GM19023 (cell line): ENCODE results near the gene BAX.
A peak's percentile ranks its signal among the peaks of the same experiment; 100 is the strongest.

Experiments used
- ATAC-seq: cut with Tn5 transposase; IDR thresholded peaks from one replicate; pipeline ENCODE4 v1.9.1; 2021; ENCODE audit warnings: mild to moderate bottlenecking, moderate library complexity; ENCODE audit not compliant: unreplicated experiment

BAX gene

DNA sequence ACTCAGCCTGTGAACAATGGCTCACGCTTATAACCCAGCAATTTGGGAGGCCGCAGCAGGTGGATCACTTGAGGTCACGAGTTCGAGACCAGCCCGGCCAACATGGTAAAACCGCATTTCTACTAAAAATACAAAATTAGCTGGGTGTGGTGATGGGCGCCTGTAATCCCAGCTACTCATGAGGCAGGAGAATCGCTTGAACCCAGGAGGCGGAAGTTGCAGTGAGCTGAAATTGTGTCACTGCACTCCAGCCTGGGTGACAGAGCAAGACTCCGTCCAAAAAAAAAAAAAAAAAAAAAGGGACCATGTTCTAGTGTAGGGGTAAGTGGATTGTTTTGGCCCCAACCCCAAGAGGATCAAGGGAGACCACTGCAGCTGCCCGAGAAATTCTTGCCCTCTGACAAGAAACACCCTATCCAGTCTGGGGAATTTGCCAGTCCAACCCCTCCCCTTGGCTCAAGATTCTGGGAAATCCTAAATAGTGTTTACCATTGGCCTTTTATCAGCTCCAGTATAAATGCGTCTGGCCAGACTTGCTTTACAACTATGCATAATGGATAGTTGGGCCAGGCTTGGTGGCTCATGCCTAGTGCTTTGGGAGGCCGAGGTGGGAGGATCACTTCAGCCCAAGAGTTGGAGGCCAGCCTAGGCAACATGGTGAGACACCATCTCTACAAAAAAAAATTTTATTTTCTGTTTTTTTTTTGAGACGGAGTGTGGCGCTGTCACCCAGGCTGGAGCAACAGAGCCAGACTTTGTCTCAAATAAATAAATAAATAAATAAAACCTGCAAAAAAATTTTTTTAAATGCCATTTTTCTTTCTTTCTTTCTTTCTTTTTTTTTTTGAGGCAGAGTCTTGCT, 26.3 kb upstream of the BAX start:
- ATAC-seq: no peak

DNA sequence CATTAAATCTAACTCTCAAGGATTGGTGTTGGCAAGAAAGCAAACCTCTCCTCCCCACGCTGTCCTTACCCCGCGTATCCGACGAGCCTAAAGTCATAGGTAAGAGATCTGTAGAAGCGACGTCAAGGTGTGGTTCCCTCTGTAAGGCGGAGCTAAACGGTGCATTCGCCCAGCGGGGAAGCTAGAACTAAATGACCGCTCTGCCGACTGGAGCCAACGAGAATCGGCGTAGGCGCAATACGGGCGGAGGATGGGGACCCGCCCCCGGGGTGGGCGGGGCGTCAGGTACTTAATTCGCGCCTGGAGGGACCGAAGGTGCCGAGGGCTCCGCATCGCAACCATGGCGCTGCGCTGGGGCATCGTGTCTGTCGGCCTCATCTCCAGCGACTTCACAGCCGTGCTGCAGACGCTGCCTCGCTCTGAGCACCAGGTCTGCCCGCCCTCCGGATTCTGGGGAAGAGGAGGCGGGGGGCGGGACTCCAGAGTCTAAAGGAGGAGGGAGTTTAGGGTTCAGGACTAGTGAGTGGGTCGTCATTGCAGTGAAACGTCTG, 21.2 kb upstream of the BAX start, which contains the start of gene DHDH:
TSS of gene DHDH (plus strand) at position 318 of the 551 bp plus-strand sequence. CDS start at position 341, 23 bp downstream.
- peak; percentile 66 for ATAC-seq

DNA sequence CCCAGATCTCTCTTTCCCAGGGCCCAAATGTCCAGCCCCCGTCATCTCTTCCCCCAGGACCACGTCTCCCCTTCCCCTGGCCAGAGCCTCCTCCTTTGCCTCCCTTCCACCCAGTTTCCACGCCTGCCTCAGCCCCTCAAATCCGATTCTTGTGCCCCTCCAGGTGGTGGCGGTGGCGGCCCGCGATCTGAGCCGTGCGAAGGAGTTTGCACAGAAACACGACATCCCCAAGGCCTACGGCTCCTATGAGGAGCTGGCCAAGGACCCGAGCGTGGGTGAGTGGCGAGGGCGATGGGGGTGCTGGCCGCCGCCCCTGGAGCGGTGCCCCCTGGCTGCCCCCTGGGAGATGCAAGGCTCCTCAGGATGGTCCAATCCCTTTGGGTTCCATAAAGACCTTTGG, 19.8 kb upstream of the BAX start:
- no peak for ATAC-seq

DNA sequence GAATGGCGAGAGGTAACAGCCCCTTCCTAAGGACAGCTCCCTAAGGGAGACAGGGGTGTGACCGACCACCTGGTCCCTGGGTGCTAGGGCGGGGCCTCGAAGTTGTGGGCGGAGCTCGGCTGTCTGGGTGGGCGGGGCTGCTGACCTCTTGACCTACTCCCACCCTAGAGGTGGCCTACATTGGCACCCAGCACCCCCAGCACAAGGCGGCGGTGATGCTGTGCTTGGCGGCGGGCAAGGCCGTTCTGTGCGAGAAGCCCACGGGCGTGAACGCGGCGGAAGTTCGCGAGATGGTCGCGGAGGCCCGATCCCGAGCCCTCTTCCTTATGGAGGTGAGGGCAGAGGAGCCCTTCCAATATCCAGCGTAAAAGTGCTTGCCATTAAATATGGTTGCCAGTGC, 18.8 kb upstream of the BAX start:
- ATAC-seq: no peak

DNA sequence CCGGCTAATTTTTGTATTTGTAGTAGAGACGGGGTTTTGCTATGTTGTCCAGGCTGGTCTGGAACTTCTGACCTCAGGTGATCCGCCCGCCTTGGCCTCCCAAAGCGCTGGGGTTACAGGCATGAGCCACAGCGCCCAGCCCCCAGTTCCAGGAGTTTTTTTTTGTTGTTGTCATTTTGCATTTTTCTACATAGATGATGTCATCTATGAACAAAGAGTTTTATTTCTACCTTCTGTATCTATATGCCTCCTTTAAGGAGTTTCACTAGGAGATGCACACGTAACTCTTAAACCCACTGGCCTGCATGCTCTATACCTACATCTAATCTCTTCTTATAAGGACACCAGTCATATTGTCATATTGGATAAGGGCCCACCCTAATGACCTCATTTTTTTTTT, 16.4 kb upstream of the BAX start:
- ATAC-seq: no peak

DNA sequence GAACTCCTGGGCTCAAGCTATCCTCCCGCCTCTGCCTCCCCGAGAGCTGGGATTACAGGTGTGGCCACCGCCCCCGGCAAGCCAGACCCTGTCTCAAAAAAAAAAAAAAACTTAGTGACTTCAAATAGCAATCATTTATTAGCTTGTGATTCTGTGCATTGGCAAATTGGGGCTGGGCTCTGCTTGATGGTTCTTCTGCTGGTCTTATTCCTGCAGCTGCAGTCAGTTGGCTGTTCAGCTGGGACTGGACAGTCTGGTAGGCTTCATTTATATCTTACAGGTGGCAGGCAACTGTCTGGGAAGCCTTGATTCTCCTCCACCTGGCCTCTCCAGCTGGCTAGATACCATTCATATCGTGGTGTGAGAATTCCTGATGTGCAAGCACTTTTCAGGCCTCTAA, 13.8 kb upstream of the BAX start:
- no peak for ATAC-seq

DNA sequence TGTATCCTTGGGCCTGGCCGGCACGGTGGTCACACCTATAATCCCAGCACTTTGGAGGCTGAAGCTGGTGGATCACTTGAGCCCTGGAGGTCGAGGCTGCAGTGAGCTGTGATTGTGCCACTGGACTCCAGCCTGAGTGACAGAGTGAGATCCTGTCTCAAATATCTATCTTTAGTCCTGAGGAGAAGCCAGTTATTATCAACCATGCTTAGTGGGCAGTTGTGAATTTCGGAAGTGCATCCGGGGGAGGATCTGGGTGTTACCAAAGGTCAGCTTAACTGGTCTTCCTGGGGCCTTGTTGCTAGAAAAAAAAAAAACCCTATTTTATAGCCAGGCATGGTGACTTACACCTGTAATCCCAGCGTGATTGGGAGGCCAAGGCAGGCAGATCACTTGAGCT, 11.6 kb upstream of the BAX start:
- ATAC-seq: no peak

DNA sequence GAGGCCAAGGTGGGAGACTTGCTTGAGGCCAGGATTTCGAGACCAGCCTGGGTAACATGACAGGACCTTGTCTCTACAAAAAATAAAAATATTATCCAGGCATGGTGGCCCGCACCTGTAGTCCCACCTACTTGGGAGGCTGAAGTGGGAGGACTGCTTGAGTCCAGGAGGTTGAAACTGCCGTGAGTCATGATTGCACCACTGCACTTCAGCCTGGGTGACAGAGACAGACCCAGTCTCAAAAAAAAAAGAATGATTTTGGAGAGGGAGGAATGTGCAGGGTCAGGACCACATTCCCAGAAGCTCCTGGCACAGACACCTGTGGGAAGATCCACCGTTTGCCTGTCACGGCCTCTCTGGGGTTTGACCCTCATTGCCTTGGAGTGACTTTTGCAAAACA, 9.3 kb upstream of the BAX start:
- ATAC-seq: no peak

DNA sequence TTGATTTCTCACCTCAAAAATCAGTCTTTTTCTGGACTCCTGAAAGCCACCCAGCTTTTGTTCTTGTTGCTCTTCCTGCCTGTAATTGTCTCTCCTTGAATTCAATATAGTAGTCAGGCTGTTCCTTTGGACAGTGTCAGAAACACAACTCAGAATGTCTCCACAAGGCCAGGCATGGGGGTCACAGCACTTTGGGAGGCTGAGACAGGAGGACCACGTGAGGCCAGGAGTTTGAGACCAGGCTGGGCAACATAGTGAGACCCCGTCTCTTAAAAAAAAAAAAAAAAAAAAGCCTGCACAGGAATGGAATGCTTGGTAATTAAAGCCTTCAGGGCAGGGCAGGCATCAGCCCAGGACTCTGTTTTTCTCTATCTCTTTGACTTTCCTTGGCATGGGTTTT, 8.9 kb upstream of the BAX start:
- no peak for ATAC-seq

DNA sequence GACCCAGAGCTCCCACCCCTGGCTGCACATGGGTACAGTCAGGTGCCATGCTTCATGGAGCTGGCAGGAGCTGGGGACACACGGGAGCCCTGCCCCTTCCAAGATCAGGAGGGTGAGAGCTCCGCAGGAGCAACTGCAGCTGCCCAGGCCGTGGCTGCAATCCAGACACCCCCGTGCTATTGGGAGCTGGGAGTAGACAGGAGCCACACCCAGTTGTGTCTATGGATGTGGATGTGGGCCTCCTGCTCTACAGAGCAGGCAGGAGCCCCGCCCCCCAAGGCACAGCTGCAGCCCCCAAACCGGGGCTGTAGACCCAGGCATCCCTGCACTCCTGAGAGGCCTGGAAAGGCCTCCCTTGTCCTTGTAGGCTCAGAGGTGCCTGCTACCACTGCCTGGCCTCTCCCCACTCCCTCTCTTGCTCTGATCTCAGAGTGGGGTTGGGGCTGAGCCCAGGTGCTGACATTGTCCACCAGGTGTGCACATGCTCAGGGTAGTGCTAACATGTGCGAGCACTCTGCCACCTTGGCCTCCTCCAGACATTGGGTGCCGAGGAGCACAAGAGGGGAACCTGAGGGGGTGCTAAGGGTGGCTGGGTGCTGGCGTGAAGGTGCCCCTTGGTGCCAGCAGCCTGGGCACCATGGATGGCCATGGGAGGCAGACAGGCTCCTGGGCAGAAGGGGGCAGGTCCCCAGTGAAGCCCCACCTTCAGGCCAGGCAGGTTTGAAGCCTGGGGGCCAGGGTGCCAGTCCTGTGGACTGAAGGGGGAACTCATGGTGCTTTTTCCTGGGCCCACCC, 8.0 kb upstream of the BAX start:
- no peak for ATAC-seq

DNA sequence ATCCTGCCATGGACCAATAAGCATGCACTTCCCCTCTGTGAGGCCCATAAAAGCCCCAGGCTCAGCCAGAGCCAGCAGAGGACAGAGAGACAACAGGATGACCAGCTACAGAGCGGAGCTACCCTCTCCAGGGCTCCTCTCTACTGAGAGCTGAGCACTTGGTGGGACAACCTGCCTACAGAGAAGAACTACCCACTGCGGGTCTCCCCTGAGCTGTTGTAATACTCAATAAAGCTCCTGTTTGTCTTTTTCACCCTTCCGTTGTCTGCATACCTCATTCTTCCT, 7.5 kb upstream of the BAX start:
- no peak for ATAC-seq

DNA sequence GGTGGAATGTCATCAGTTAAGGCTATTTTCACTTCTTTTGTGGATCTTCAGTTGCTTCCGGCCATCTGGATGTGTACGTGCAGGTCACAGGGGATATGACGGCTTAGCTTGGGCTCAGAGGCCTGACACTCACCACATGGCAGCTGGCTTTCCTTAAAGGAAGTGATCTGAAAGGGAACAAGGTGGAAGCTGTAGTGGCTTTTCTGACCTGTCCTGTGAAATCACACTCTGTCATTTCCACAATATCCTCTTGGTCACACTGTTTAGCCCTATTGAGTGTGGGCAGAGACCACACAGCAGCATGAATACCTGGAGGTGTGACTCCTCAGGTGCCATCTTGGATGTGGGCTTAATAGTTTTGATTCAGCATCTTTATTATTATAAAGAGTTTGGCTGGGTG, 4.5 kb upstream of the BAX start:
- ATAC-seq: no peak

DNA sequence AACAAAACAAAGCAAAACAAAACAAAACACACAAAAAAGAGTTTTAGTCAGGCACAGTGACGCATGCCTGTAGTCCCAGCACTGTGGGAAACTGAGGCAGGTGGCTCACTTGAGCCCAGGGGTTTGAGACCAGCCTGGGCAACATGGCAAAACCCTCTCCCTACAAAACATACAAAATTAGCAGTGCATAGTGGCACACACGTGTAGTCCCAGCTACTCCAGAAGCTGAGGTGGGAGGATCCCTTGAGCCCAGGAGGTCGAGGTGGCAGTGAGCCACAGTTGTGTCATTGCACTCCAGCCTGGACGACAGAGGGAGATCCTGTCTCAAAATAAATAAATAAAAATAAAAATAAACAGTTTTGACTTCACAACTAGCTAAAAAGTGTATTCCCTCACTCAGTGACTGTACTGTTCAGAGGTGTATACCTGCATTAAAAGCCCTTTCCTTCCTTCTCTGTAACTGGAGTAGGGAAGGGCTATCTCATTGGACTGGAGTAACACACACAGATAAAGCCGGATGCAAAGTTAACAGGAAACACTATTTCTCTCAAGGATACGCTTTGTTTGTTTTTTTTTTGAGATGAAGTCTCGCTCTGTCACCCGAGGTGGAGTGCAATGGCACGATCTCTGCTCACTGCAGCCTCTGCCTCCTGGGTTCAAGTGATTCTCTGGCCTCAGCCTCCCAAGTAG, 3.7 kb upstream of the BAX start:
- no peak for ATAC-seq

DNA sequence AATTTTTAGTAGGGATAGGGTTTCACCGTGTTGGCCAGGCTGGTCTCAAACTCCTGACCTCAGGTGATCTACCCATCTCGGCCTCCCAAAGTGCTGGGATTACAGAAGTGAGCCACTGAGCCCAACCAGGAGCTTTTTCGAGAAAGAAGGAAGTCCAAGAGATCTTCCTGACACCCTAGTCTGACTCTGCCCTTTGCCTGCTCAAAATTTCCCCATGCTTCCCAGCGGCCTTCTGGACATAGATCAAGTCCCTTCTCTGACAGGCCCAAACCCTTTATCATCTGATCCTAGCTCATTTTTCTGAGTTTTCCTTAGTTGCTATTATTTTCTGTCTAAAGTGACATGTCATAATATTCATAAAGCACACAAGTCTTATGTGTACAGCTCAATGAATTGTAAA, 1.5 kb upstream of the BAX start:
- no peak for ATAC-seq

DNA sequence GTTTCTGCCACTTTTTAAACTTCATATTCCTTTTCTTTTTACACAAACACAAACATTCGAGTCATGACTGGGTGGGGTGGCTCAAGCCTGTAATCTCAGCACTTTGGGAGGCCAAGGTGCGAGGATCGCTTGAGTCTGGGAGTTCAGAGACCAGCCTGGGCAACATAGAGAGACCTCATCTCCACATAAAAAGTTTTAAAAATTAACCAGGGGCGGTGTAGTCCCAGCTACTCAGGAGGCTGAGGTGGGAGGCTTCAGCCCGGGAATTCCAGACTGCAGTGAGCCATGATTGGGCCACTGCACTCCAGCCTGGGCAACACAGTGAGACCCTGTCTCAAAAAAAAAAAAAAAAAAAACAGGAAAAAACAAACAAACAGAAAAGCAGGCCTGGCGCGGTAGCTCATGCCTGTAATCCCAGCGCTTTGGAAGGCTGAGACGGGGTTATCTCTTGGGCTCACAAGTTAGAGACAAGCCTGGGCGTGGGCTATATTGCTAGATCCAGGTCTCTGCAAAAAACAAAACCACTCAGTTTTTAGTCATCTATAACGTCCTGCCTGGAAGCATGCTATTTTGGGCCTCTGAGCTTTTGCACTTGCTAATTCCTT, 583 bp upstream of the BAX start:
- ATAC-seq: no peak

DNA sequence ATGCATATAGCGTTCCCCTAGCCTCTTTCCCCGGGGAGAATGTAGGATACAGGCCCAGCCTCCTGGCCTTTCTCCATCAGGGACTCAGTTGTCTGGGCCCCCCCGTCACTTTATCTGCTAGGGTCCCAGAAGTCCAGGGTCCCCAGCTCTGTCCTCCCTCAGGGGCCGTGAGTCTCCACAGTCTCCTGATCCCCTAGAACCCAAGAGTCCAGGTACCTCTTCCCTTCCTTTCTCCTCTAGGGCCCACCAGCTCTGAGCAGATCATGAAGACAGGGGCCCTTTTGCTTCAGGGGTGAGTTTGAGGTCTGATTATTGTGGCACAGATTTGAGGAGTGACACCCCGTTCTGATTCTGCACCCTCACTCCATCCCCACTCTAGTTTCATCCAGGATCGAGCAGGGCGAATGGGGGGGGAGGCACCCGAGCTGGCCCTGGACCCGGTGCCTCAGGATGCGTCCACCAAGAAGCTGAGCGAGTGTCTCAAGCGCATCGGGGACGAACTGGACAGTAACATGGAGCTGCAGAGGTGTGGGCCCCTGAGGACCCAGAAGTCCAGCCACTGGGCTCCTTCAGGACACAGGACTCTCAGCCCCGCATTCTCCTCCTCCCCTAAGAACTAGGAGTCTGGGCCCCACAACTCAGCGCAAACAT, 758 bp downstream of the BAX start:
- ATAC-seq: no peak

DNA sequence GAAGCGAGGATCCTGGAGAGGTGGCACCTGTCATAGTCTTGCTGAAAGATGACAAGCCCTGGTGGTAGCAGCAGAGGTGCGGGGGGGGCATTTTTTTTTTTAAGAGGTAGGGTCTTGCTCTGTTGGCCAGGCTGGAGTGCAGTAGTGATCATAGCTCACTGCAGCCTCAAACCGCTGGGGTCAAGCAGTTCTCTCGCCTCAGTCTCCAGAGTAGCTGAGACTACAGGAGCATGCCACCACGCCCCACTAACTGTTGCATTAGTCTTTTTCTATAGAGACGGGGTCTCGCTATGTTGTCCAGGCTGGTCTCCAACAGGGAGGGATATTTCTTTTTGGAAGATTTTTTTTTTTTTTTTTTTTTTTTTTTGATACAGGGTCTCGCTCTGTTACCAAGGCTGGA, 3.3 kb downstream of the BAX start:
- no peak for ATAC-seq

DNA sequence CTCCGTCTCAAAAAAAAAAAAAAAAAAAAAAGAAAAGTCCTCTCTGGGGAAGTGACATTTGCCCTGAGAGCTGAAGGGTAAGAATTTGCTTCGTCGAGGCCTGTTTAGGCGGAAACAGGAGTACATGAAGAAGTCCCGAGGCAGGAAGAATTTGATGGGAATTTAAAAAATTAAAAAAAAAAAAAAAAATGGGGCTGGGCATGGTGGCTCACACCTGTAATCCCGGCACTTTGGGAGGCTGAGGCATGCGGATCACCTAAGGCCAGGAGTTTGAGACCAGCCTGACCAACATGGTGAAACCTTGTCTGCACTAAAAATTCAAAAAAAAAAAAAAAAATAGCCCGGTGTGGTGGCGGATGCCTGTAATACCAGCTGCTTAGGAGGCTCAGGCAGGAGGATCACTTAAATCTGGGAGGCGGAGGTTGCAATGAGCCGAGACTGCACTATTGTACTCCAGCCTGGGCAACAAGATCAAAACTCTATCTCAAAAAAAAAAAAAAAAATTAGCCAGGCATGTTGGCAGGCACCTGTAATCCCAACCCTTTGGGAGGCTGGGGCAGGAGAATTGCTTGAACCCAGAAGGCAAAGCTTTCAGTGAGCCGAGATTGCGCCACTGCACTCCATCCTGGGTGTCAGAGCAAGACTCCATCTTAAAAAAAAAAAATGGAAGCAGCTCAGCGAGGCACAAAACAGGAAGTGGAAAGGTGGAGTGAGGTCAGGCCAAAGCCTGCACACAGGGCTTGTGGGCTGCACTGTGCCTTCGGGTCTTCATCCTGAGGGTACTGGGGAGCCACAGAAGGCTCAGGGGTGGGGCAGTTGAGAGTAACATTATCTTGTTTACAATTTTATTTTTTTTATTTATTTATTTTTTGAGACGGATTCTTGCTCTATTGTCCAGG, 4.9 kb downstream of the BAX start:
- no peak for ATAC-seq

DNA sequence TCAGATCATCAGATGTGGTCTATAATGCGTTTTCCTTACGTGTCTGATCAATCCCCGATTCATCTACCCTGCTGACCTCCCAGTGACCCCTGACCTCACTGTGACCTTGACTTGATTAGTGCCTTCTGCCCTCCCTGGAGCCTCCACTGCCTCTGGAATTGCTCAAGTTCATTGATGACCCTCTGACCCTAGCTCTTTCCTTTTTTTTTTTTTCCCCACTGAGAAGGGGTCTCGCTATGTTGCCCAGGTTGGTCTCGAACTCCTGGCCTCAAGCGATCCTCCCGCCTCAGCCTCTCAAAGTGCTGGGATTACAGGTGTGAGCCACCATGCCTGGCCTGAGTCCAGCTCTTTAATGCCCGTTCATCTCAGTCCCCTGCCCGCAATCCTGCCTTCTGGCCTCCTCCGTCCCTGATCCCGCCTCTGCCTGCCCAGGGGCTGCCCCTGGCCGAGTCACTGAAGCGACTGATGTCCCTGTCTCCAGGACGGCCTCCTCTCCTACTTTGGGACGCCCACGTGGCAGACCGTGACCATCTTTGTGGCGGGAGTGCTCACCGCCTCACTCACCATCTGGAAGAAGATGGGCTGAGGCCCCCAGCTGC, 6.5 kb downstream of the BAX start:
- no peak for ATAC-seq
